ENCODE measurements around the gene ZGRF1. TPM values are rescaled to one million over a fixed set of nuclear protein-coding genes. Genes with fewer than 3 reads are reported as not detected.
A peak's percentile ranks its signal among the peaks of the same experiment; 100 is the strongest.

Gene ZGRF1
- total and polyA plus RNA-seq, 10 of the 15 experiments (the other 5 are each of a cell fraction or from before 2014, with no cell fraction given): 8.5 to 32.1 (median 20.1) TPM

- POLR2A ChIA-PET: no interaction called here
- 100% methylated on average over 2 of the region's 2 CpGs for WGBS (ENCODE audit: insufficient coverage, insufficient replicate concordance, low lambda C conversion rate, missing lambda C conversion rate)
- Histone ChIP-seq H3K4me3 (no peak overlapping the region), H2AFZ (ENCODE audit: control insufficient read depth, low read depth, low read length) (no peak overlapping the region), H3K36me3 (ENCODE audit: control insufficient read depth in 2 of 2, insufficient read depth in 2 of 2, low read length in 1 of 2) (peaks cover 3 to 11% of the 10 kb centered on the region in 2 experiments), H3K27ac (ENCODE audit: control insufficient read depth, insufficient read depth) (no peak overlapping the region), H3K4me2 (ENCODE audit: control insufficient read depth, insufficient read depth) (no peak overlapping the region), H3K79me2 (ENCODE audit: control insufficient read depth, insufficient read depth, low read length) (peaks cover 18% of the 10 kb centered on the region), H3K4me1 (ENCODE audit: control insufficient read depth, insufficient read depth, low read length) (peaks cover 13% of the 10 kb centered on the region), H4K20me1 (ENCODE audit: control insufficient read depth, insufficient read depth) (no peaks in the 10 kb centered on the region), H3K9ac (ENCODE audit: control insufficient read depth, insufficient read depth, low read length) (no peak overlapping the region), H3K9me3 (replicated peaks; ENCODE audit: control insufficient read depth, insufficient read depth, low read length) (no peaks in the 10 kb centered on the region), H3K27me3 (replicated peaks in 1 of 2; ENCODE audit: control insufficient read depth in 2 of 2, insufficient read depth in 2 of 2, low read length in 1 of 2) (no peaks in the 10 kb centered on the region)
- RAD21 ChIA-PET (ENCODE audit: unreplicated experiment): interaction anchor here (0.9 to 1.6 kb wide), 5 partner anchors 9 to 296 kb away, joined by 3 to 4 read pairs (median 3); no protein-coding TSS in a partner anchor
- SMC1A ChIA-PET (ENCODE audit: uncharacterized antibody, unreplicated experiment): interaction anchor here (1.1 to 4.9 kb wide), 8 partner anchors 10 to 302 kb away, joined by 3 to 24 read pairs (median 4); no protein-coding TSS in a partner anchor
- CTCF ChIA-PET: interaction anchor here (0.7 to 3.9 kb wide), 9 partner anchors 9 to 309 kb away, joined by 3 to 37 read pairs (median 9); no protein-coding TSS in a partner anchor
- intact Hi-C loops (cut with micrococcal nuclease; ENCODE audit: unreplicated experiment): no loop called here
- no peak for DNase-seq (ENCODE audit: low read depth, low spot score)
- no TSS peak for BruUV-seq (replicated peaks)
- in situ Hi-C loops (cut with MboI): no loop called here
- FAIRE-seq: no peak
- peak; percentile 17 for ATAC-seq
- no peak for TF ChIP-seq SUZ12 (IDR thresholded peaks at IDR 0.05; ENCODE audit: unreplicated experiment)
- no peak for TF ChIP-seq ZSCAN29 (IDR thresholded peaks at IDR 0.05)
- no peak for TF ChIP-seq CHD1 (IDR thresholded peaks at IDR 0.05; ENCODE audit: low read depth, low read length)
- no peak for TF ChIP-seq DPF2 (IDR thresholded peaks at IDR 0.05)
- no peak for TF ChIP-seq REST (IDR thresholded peaks at IDR 0.05; ENCODE audit: low read depth, low read length)
- no peak for TF ChIP-seq RBBP5 (conservative IDR thresholded peaks at IDR 0.05)
- TF ChIP-seq BRCA1 (IDR thresholded peaks at IDR 0.05; ENCODE audit: low read depth, low read length): no peak
- no peak for TF ChIP-seq NBN (IDR thresholded peaks at IDR 0.05)
- TF ChIP-seq SRF (IDR thresholded peaks at IDR 0.05; ENCODE audit: low read depth in 2 of 2, low read length in 2 of 2): no peak
- TF ChIP-seq ZNF207 (IDR thresholded peaks at IDR 0.05; ENCODE audit: borderline replicate concordance): no peak
- no peak for TF ChIP-seq CUX1 (IDR thresholded peaks at IDR 0.05; ENCODE audit: insufficient replicate concordance, low read depth, low read length)
- no peak for TF ChIP-seq POLR2AphosphoS5 (IDR thresholded peaks at IDR 0.05; ENCODE audit: low read length)
- TF ChIP-seq WRNIP1 (IDR thresholded peaks at IDR 0.05; ENCODE audit: borderline replicate concordance, low read depth, low read length): no peak
- TF ChIP-seq TCF12 (IDR thresholded peaks at IDR 0.05; ENCODE audit: low read depth, low read length): no peak
- no peak for TF ChIP-seq SIX5 (IDR thresholded peaks at IDR 0.05; ENCODE audit: low read depth, low read length, severe bottlenecking)
- TF ChIP-seq SREBF2 (IDR thresholded peaks at IDR 0.05; ENCODE audit: low read length): no peak
- TF ChIP-seq IRF5 (IDR thresholded peaks at IDR 0.05; ENCODE audit: borderline replicate concordance): no peak
These were observed 5.8 kb upstream of the ZGRF1 start for GRCh38 chr4:112642526-112642925.

All from GM12878 (cell line).